SU-DHL-6 (cell line): ENCODE data around the gene PPP2R2B.

Experiments
- H2AFZ ChIP-seq: fragments of 200-600 bp; sonication (generic); 2 replicates; pipeline ENCODE4 v1.6.1; 2014; ENCODE audit warnings: low read depth, mild to moderate bottlenecking, moderate library complexity, mixed read lengths, antibody characterized with exemption, low read length; ENCODE audit not compliant: severe bottlenecking
- H3F3A ChIP-seq: fragments of 200-600 bp; shearing (Covaris generic); 2 replicates; pipeline ENCODE4 v1.6.0; 2016; ENCODE audit warnings: antibody characterized with exemption, mild to moderate bottlenecking; ENCODE audit not compliant: insufficient read depth
- H3K27ac ChIP-seq: fragments of 200-600 bp; sonication (generic); 2 replicates; pipeline ENCODE4 v1.5.1; 2016; ENCODE audit warnings: low read depth, mild to moderate bottlenecking, low read length, moderate library complexity, mixed read lengths
- H3K27me3 ChIP-seq: fragments of 200-600 bp; sonication (generic), shearing (Covaris generic); 2 replicates; pipeline ENCODE4 v1.6.0; 2014; ENCODE audit warnings: mild to moderate bottlenecking, low read length
- H3K36me3 ChIP-seq: fragments of 200-600 bp; sonication (generic); 2 replicates; pipeline ENCODE4 v1.6.1; 2014; ENCODE audit warnings: mild to moderate bottlenecking, low read length, mixed read lengths
- H3K4me2 ChIP-seq: fragments of 300-600, 200-600 bp; shearing (Covaris generic), sonication (generic); 2 replicates; pipeline ENCODE4 v1.6.0; 2014; ENCODE audit warnings: low read length, low read depth, mild to moderate bottlenecking; ENCODE audit not compliant: poor library complexity, severe bottlenecking
- H3K4me3 ChIP-seq: fragments of 200-600 bp; sonication (generic); 2 replicates; pipeline ENCODE4 v1.5.1; 2014; ENCODE audit warnings: antibody characterized with exemption, low read length, mild to moderate bottlenecking, mixed read lengths; ENCODE audit not compliant: insufficient read depth, poor library complexity, severe bottlenecking
- H3K79me2 ChIP-seq: fragments of 200-600 bp; sonication (generic); 2 replicates; pipeline ENCODE4 v1.6.1; 2014; ENCODE audit warnings: mild to moderate bottlenecking, low read length, moderate library complexity; ENCODE audit not compliant: insufficient read depth
- H3K9ac ChIP-seq: fragments of 200-600 bp; sonication (generic); 2 replicates; pipeline ENCODE4 v1.7.0; 2014; ENCODE audit warnings: mild to moderate bottlenecking, low read length
- H3K9me2 ChIP-seq: fragments of 200-600 bp; sonication (generic); replicated peaks from 2 replicates; pipeline ENCODE4 v1.6.1; 2014; ENCODE audit warnings: low read length; ENCODE audit not compliant: insufficient read depth
- H3K9me3 ChIP-seq: fragments of 200-600 bp; sonication (generic); 2 replicates; pipeline ENCODE4 v1.6.1; 2014; ENCODE audit warnings: low read length, mixed read lengths; ENCODE audit not compliant: insufficient read depth
- H4K20me1 ChIP-seq: fragments of 200-600 bp; sonication (generic); 2 replicates; pipeline ENCODE4 v1.6.1; 2014; ENCODE audit warnings: low read depth, mild to moderate bottlenecking, antibody characterized with exemption, low read length, moderate library complexity, mixed read lengths
- EZH2phosphoT487 ChIP-seq: fragments of 200-600 bp; sonication (generic), shearing (Covaris generic); conservative IDR thresholded peaks from 2 replicates; pipeline ENCODE4 v1.6.1; 2018; ENCODE audit warnings: mild to moderate bottlenecking, antibody characterized with exemption, low read length, moderate library complexity, mixed read lengths
- TF ChIP-seq, protein P1 (sequence below): fragments of 200-600 bp; sonication (generic); IDR thresholded peaks from one replicate; pipeline ENCODE4 v1.5.1; 2017; ENCODE audit warnings: antibody characterized with exemption, mild to moderate bottlenecking, low read length, moderate library complexity; ENCODE audit not compliant: insufficient read depth, poor library complexity, severe bottlenecking

The PPP2R2B gene

DNA sequence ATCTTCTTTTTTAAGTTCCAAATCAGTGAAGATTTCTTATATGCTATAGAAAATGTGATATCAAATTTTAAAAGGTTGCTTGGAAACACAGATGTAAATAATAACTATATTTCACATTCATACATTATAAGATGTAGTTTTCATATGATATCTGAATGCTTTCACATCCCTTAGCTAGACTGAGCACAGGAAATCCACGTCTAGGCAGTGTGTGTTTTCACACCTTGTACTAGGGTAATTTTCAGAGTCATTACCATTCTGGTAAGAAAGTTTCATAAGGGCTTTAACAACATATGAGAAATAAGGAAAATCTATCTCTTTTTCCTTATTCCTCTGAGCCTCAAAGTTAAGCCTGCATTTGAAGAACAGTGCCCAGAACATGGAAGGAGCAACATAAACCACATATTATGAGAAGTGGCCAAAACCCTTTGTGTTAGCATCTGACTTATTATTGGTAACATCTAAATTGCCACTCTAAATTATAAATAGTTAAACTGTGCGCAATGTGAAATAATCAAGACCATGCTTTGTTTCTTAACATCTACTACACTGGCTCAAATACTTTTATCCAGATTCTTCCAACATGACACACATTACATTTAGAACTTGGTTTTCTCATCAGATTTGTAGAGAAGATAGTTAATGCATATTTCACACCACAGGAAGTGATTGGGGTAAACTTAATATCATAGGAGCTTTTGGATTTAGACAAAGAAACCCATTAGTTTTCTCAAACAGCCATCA lies 113.3 kb downstream of the PPP2R2B start:
- Histone ChIP-seq H3K4me3 (no peak overlapping the region), H3F3A (no peaks in the 10 kb centered on the region)

DNA sequence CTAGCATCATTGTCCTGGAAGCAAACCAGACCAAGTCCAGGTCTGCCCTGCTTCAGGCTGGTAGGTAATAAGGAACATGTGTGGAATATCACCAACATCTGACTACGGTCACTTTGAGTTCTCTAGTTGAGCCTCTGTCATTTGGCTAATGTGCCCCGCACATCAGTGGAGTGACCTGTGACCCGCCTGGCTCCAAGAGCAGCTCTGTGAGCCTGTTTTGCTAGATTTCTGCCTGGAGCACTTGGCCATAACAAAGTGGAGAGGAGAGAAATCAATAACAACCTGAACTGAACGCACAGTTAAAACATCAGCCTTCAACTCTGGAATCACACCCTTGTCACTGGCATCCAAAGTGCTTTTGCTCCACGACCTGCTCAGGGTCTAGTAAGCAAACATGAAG lies 115.7 kb downstream of the PPP2R2B start:
- Histone ChIP-seq H3K4me2 (no peak overlapping the region), H4K20me1 (no peaks in the 10 kb centered on the region), H3K9ac (no peak overlapping the region), H3K27me3 (no peaks in the 10 kb centered on the region), H3F3A (no peaks in the 10 kb centered on the region), H3K4me3 (no peak overlapping the region), H3K9me2 (no peaks in the 10 kb centered on the region), H2AFZ (no peak overlapping the region), H3K27ac (no peak overlapping the region), H3K79me2 (no peaks in the 10 kb centered on the region), H3K9me3 (no peaks in the 10 kb centered on the region), H3K36me3 (no peaks in the 10 kb centered on the region)
- TF ChIP-seq, protein P1, sequence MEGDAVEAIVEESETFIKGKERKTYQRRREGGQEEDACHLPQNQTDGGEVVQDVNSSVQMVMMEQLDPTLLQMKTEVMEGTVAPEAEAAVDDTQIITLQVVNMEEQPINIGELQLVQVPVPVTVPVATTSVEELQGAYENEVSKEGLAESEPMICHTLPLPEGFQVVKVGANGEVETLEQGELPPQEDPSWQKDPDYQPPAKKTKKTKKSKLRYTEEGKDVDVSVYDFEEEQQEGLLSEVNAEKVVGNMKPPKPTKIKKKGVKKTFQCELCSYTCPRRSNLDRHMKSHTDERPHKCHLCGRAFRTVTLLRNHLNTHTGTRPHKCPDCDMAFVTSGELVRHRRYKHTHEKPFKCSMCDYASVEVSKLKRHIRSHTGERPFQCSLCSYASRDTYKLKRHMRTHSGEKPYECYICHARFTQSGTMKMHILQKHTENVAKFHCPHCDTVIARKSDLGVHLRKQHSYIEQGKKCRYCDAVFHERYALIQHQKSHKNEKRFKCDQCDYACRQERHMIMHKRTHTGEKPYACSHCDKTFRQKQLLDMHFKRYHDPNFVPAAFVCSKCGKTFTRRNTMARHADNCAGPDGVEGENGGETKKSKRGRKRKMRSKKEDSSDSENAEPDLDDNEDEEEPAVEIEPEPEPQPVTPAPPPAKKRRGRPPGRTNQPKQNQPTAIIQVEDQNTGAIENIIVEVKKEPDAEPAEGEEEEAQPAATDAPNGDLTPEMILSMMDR, result no peak
- no peak for TF ChIP-seq EZH2phosphoT487

More for the DNA sequence above, 113.3 kb downstream of the PPP2R2B start:
- no peaks in the 10 kb centered on the region for H3K79me2 ChIP-seq
- H3K9ac ChIP-seq, result no peak overlapping the region
- no peak for TF ChIP-seq EZH2phosphoT487
- TF ChIP-seq, protein P1, result no peak
- H3K36me3 ChIP-seq, result no peaks in the 10 kb centered on the region
- H3K9me2 ChIP-seq, result no peaks in the 10 kb centered on the region
- H4K20me1 ChIP-seq, result no peaks in the 10 kb centered on the region
- no peak overlapping the region for H3K4me2 ChIP-seq
- H3K27ac ChIP-seq, result no peak overlapping the region
- H3K27me3 ChIP-seq, result no peaks in the 10 kb centered on the region
- H2AFZ ChIP-seq, result no peak overlapping the region
- no peaks in the 10 kb centered on the region for H3K9me3 ChIP-seq

DNA sequence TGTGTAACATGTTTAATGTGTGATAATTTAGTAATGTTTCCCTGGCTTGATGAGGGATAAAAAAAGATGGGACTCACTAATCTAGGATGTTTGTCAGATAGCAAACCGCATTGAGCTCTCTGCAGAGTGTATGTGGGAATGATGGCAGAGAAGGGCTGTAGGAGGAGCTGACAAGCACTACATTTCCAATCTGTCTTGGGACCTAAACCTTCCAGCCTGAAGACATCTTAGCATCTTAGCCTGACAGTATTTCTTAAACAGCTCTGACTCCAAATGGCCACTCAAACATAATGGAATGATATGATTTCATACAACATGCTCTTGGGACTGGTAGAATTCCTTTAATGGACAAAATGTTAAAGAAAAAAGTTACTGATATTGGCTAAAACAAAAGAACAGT lies 116.7 kb downstream of the PPP2R2B start:
- Histone ChIP-seq H3K4me3 (no peak overlapping the region), H3K9me2 (no peaks in the 10 kb centered on the region), H3K36me3 (no peaks in the 10 kb centered on the region), H3K79me2 (no peaks in the 10 kb centered on the region), H2AFZ (no peak overlapping the region), H3F3A (no peaks in the 10 kb centered on the region), H3K27ac (no peak overlapping the region), H3K9me3 (no peaks in the 10 kb centered on the region), H4K20me1 (no peaks in the 10 kb centered on the region), H3K27me3 (no peaks in the 10 kb centered on the region), H3K9ac (no peak overlapping the region), H3K4me2 (no peak overlapping the region)
- no peak for TF ChIP-seq EZH2phosphoT487
- TF ChIP-seq, protein P1, result no peak
